Stimulated activated CD8-positive, alpha-beta memory T cell treated with anti-CD3 and anti-CD28 coated beads, Interleukin-4, amount 100 ng/mL, for 4 hours (primary cell): ENCODE results near the gene TBL1XR1.

Source experiments
- DNase-seq, 2 donors: peaks; one replicate each; pipeline ENCODE4 v3.0.0-alpha.2; 2020; ENCODE audit warnings: low read depth in 2 of 2, low spot score in 1 of 2

Gene TBL1XR1

GRCh38 chr3:177066068-177066467, 131.2 kb downstream of the TBL1XR1 start:
- no peak for DNase-seq

GRCh38 chr3:177065285-177066033, 131.8 kb downstream of the TBL1XR1 start:
- DNase-seq, result no peak

- no peak for DNase-seq
Measured at GRCh38 chr3:177062052-177062732, 135.1 kb downstream of the TBL1XR1 start.

- no peak for DNase-seq
Measured at GRCh38 chr3:177061369-177061768, 135.9 kb downstream of the TBL1XR1 start.

DNA sequence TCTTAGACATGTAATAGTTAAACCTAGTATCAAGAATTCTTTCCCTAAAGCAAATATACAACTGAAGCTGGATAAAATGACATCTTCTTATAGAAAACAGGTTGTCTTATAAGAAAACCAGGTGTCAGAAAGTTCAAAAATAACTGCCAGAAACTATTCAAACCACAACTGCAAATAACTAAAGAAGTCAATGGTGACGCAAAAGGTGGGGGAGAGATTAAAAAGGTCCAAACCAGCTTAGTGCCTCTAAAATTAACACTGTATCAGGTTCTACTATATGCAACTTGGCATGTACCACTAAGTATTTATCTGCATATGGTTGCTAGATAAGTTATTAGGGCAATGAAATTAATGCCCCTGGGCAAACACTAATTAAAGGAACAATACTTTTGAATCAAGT, 136.8 kb downstream of the TBL1XR1 start:
- DNase-seq, result no peak

GRCh38 chr3:177058648-177059047, 138.6 kb downstream of the TBL1XR1 start:
- no peak for DNase-seq

GRCh38 chr3:177057768-177058167, 139.5 kb downstream of the TBL1XR1 start:
- no peak for DNase-seq

DNA sequence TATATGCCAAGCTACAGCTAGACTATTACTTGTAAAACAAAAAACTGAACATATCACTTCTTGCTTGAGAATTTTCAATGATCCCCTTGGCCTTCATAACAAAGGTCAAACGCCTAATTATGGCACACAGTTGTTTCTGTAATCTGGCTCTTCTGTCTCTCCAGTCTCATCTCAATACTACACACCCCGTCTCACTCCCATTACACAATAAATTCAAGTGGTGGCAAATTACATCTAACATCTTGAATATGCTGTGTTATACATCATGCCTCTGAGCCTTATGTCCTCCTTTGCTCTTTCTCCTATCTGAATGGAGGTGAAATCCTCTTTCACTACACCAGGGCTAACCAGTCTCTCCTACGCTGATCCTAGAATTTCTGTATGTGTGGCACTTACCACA, 140.4 kb downstream of the TBL1XR1 start:
- DNase-seq, result no peak

GRCh38 chr3:177055605-177056571, 141.4 kb downstream of the TBL1XR1 start:
- DNase-seq, result no peak

GRCh38 chr3:177053107-177053506, 144.2 kb downstream of the TBL1XR1 start:
- no peak for DNase-seq

DNA sequence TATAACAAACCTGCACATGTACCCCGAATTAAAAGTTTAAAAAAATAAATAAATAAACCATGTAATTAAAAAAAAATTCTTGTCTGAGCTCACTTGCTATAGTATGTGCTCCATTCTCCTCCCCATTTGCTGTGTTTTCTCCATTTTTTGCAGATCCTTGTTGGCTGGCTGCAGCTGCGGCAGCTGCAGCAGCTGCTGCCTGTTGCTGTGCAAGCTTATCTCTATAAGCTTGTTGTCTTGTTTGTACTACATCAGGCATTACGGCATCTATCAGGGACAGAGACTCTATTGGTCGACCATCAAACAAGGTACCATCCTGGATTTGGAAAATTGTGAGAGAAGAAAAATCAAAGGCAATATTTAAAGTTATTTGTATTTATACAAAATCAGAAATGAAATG, 145.9 kb downstream of the TBL1XR1 start:
- no peak for DNase-seq

GRCh38 chr3:177050501-177051237, 146.6 kb downstream of the TBL1XR1 start:
- DNase-seq, result no peak

- DNase-seq, result no peak
Measured at GRCh38 chr3:177045767-177046166, 151.5 kb downstream of the TBL1XR1 start.

DNA sequence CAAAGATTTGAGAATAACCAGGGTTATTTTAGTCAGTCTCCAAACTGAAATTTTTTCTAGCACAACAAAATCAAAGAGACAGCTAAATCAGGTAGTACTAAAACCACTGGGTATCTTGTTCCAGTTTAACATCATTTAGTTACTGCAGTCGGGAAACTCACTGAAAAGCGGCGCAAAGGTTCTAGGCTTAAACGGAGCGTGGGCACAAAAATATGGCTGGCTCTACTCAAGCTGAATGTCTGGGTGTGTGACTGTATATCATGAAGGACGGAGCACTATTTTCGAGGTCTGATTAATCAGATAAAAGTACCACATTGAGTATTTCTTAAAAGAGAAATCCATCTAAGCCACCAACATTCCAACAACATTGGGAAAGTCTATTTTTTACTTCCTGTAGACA, 152.1 kb downstream of the TBL1XR1 start:
- DNase-seq, result no peak

- no peak for DNase-seq
Measured at GRCh38 chr3:177041730-177042551, 155.3 kb downstream of the TBL1XR1 start.

- no peak for DNase-seq
Measured at GRCh38 chr3:177041021-177041729, 156.1 kb downstream of the TBL1XR1 start.

GRCh38 chr3:177039490-177040274, 157.6 kb downstream of the TBL1XR1 start:
- no peak for DNase-seq

DNA sequence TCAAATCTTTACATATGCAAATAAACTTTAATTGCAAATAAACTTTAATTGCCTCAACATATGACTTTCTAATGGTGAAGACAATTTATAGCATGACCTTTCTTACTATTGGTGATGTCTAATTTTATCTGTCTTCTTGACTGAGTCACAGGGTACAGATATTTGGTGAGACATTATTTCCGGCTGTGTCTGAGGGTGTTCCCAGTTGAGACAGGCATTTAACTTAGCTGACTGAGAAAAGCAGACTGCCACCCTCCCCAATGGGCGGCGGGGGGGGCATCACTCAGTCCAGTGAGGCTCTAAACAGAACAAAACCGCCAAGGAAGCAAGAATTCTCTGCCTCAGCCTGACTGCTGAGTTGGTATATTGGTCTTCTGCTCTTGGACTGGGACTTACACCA, 160.0 kb downstream of the TBL1XR1 start:
- no peak for DNase-seq

GRCh38 chr3:177035676-177036075, 161.6 kb downstream of the TBL1XR1 start:
- DNase-seq, result no peak
